Measurements from ENCODE around the gene WTIP. TPM values are rescaled to one million over a fixed set of nuclear protein-coding genes. Genes with fewer than 3 reads are reported as not detected.
"Not testable (repeated sequence)": the region's sequence is repeated elsewhere in the genome, so short reads cannot be mapped to it uniquely, and the experiment has no call there.

The WTIP gene
- total and polyA plus RNA-seq, 2 donors (not counting 3 experiments of a cell fraction or from before 2014, with no cell fraction given), result 22.4 to 25.7 TPM

DNA sequence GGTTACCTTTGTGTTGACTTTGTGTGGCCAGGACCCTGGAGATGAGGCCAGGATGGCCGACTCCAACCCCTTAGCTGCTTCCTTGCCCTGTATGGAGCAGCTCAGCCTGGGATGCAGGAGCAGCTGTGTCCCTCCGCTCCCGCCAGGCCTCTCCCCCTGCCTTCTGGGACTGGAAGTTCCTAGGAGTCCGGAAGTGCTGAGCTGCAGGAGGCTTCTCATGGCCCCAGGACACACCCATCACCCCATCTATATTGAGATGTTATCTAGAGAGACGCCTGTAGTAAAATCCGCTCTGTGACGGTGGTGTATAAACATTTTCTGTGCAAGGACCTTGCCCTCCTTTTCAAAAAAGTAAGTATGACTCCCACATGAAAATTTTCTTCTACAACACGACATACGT is 27.0 kb downstream of the WTIP start:
- H3K4me1 ChIP-seq (ENCODE audit: control insufficient read depth, extremely low read depth, insufficient read depth, low read length), result no peaks in the 10 kb centered on the region
- CTCF ChIA-PET, result no interaction called here
- no peak for FAIRE-seq
- BruUV-seq (replicated peaks), result no TSS peak
- H2AFZ ChIP-seq (ENCODE audit: low read depth, low read length), result no peak overlapping the region
- no peaks in the 10 kb centered on the region for H3K9me1 ChIP-seq (replicated peaks; ENCODE audit: control insufficient read depth, extremely low read depth, insufficient read depth, low read length)
- dilution Hi-C loops (cut with MboI; ENCODE audit: extremely low pct_ligation_motif_present, low sequenced_read_pairs), result no loop called here
- no peak overlapping the region for H3K27ac ChIP-seq (ENCODE audit: insufficient read depth, low read depth, low read length)
- TF ChIP-seq, protein P1, sequence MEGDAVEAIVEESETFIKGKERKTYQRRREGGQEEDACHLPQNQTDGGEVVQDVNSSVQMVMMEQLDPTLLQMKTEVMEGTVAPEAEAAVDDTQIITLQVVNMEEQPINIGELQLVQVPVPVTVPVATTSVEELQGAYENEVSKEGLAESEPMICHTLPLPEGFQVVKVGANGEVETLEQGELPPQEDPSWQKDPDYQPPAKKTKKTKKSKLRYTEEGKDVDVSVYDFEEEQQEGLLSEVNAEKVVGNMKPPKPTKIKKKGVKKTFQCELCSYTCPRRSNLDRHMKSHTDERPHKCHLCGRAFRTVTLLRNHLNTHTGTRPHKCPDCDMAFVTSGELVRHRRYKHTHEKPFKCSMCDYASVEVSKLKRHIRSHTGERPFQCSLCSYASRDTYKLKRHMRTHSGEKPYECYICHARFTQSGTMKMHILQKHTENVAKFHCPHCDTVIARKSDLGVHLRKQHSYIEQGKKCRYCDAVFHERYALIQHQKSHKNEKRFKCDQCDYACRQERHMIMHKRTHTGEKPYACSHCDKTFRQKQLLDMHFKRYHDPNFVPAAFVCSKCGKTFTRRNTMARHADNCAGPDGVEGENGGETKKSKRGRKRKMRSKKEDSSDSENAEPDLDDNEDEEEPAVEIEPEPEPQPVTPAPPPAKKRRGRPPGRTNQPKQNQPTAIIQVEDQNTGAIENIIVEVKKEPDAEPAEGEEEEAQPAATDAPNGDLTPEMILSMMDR (IDR thresholded peaks at IDR 0.05; ENCODE audit: extremely low read depth in 1 of 2, insufficient read depth in 1 of 2, low read depth in 1 of 2, low read length in 2 of 2), result no peak
- TF ChIP-seq, protein P2, sequence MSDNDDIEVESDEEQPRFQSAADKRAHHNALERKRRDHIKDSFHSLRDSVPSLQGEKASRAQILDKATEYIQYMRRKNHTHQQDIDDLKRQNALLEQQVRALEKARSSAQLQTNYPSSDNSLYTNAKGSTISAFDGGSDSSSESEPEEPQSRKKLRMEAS (IDR thresholded peaks at IDR 0.05; ENCODE audit: insufficient read depth, insufficient read length), result no peak
- no peak for TF ChIP-seq POLR2A (IDR thresholded peaks at IDR 0.05; ENCODE audit: low read depth, low read length)
- TF ChIP-seq JUN (IDR thresholded peaks at IDR 0.05; ENCODE audit: borderline replicate concordance, insufficient read depth, insufficient read length, low read depth), result no peak
- no peak for TF ChIP-seq FOS (IDR thresholded peaks at IDR 0.05; ENCODE audit: borderline replicate concordance, insufficient read depth, low read length)
- TF ChIP-seq GATA2 (IDR thresholded peaks at IDR 0.05; ENCODE audit: insufficient read depth, insufficient read length, low read depth, low read length), result no peak
- no peak for TF ChIP-seq MYC (IDR thresholded peaks at IDR 0.05; ENCODE audit: low read depth, low read length)
- TF ChIP-seq EZH2 (IDR thresholded peaks at IDR 0.05; ENCODE audit: borderline replicate concordance, low read depth, low read length, severe bottlenecking), result no peak
- TF ChIP-seq POLR2AphosphoS5 (IDR thresholded peaks at IDR 0.05; ENCODE audit: insufficient read depth, low read depth, low read length), result no peak
- H3K9ac ChIP-seq (replicated peaks; ENCODE audit: extremely low read depth, insufficient read depth, low read length), result no peak overlapping the region
- H3K4me2 ChIP-seq (ENCODE audit: insufficient read depth, low read length), result no peak overlapping the region
- no peaks in the 10 kb centered on the region for H4K20me1 ChIP-seq (replicated peaks; ENCODE audit: control insufficient read depth, extremely low read depth, insufficient read depth, low read length)
- H3K79me2 ChIP-seq (ENCODE audit: control insufficient read depth, insufficient read depth, low read length), result no peaks in the 10 kb centered on the region
- H3K4me3 ChIP-seq (replicated peaks in 1 of 3; ENCODE audit: insufficient read depth in 1 of 3, low read depth in 1 of 3, low read length in 3 of 3), result no peak overlapping the region
- H3K9me3 ChIP-seq (replicated peaks; ENCODE audit: control insufficient read depth, insufficient read depth, low read length), result no peaks in the 10 kb centered on the region
- intact Hi-C loops (cut with micrococcal nuclease), result no loop called here
- POLR2A ChIA-PET, result no interaction called here
- no peaks in the 10 kb centered on the region for H3K27me3 ChIP-seq (ENCODE audit: control insufficient read depth in 2 of 2, insufficient read depth in 2 of 2, low read length in 2 of 2)
- no peaks in the 10 kb centered on the region for H3K36me3 ChIP-seq (ENCODE audit: control insufficient read depth in 2 of 2, extremely low read depth in 1 of 2, insufficient read depth in 2 of 2, low read length in 2 of 2)
- no peak for DNase-seq (ENCODE audit: low read depth, low spot score)

DNA sequence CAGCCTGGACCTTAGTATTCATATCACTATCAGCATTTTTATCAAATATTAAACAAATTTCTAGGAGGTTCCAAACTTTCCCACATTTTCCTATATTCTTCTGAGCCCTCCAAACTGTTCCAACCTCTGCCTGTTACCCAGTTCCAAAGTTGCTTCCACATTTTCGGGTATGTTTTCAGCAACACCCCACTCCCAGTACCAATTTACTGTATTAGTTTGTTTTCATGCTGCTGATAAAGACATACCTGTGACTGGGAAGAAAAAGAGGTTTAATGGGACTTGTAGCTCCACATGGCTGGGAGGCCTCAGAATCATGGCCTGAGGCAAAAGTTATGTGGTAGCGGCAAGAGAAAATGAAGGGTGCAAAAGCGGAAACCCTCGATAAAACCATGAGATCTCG is 29.3 kb downstream of the WTIP start:
- H3K27ac ChIP-seq (ENCODE audit: insufficient read depth, low read depth, low read length); H3K4me3 ChIP-seq (replicated peaks in 1 of 3; ENCODE audit: insufficient read depth in 1 of 3, low read depth in 1 of 3, low read length in 3 of 3); H3K79me2 ChIP-seq (ENCODE audit: control insufficient read depth, insufficient read depth, low read length); H3K9ac ChIP-seq (replicated peaks; ENCODE audit: extremely low read depth, insufficient read depth, low read length); H3K4me2 ChIP-seq (ENCODE audit: insufficient read depth, low read length); H3K27me3 ChIP-seq (ENCODE audit: control insufficient read depth in 2 of 2, insufficient read depth in 2 of 2, low read length in 2 of 2); BruUV-seq (replicated peaks); intact Hi-C loops (cut with micrococcal nuclease); H3K36me3 ChIP-seq (ENCODE audit: control insufficient read depth in 2 of 2, extremely low read depth in 1 of 2, insufficient read depth in 2 of 2, low read length in 2 of 2); H3K4me1 ChIP-seq (ENCODE audit: control insufficient read depth, extremely low read depth, insufficient read depth, low read length); CTCF ChIA-PET; H4K20me1 ChIP-seq (replicated peaks; ENCODE audit: control insufficient read depth, extremely low read depth, insufficient read depth, low read length); H2AFZ ChIP-seq (ENCODE audit: low read depth, low read length); H3K9me1 ChIP-seq (replicated peaks; ENCODE audit: control insufficient read depth, extremely low read depth, insufficient read depth, low read length); H3K9me3 ChIP-seq (replicated peaks; ENCODE audit: control insufficient read depth, insufficient read depth, low read length); FAIRE-seq; dilution Hi-C loops (cut with MboI; ENCODE audit: extremely low pct_ligation_motif_present, low sequenced_read_pairs); POLR2A ChIA-PET; DNase-seq (ENCODE audit: low read depth, low spot score): not testable (repeated sequence)

Measured in endothelial cell of umbilical vein (primary cell).